ENCODE data around the gene HNRNPF. TPM values are rescaled to one million over a fixed set of nuclear protein-coding genes. Genes with fewer than 3 reads are reported as not detected.

Gene HNRNPF
- total RNA-seq, 2 experiments from 2014 or later: 379 to 383 TPM

DNA sequence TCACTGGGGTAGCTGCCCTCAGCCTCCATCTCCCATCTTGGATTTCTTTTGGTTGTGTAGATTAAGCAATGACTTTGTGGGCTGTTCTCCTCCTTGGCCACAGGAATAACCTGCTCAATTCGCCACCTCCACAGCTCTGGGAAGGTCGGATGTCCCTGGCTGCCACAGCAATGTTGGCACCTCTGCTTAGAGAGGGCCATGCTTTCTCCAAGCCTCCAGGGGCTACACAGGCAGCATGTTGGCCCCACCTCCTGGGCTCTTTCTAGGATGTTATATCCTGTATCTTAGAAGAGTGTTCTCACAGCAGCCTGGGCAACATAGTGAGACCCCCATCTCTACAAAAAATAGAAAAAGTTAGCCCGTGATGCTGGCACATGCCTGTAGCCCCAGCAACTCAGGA is 72.9 kb downstream of the HNRNPF start:
- no peaks in the 10 kb centered on the region for H3K9me3 Mint-ChIP-seq
- no peak overlapping the region for H3K4me3 Mint-ChIP-seq
- H3K4me1 Mint-ChIP-seq (ENCODE audit: low read depth): peaks cover 20% of the 10 kb centered on the region
- H3K27me3 Mint-ChIP-seq (ENCODE audit: low read depth): peaks cover 2% of the 10 kb centered on the region
- no peak overlapping the region for H3K27ac Mint-ChIP-seq
- CTCF ChIA-PET: interaction anchor here (0.6 to 1.4 kb wide), 2 partner anchors 44 to 49 kb away, joined by 4 to 6 read pairs; no protein-coding TSS in a partner anchor
- intact Hi-C loops (cut with micrococcal nuclease): no loop called here
- no peaks in the 10 kb centered on the region for H3K36me3 Mint-ChIP-seq (ENCODE audit: low read depth)
- no peak for DNase-seq

Other genes starting within 250 kb of the HNRNPF start
- gene RASGEF1A, start 142.1 kb downstream of the HNRNPF start, total RNA-seq: not detected
- gene FXYD4, start 37.5 kb downstream of the HNRNPF start, total RNA-seq: not detected
- 1 to 10 TPM; 2.3 to 2.7 TPM for gene ZNF487, start 27.9 kb upstream of the HNRNPF start, total RNA-seq
- gene ZNF239, start 165.4 kb upstream of the HNRNPF start, total RNA-seq: 1 to 10 TPM; 2.0 to 2.5 TPM
- 1 to 10 TPM; 5.2 to 5.4 TPM for gene ZNF485, start 197.3 kb upstream of the HNRNPF start, total RNA-seq
- gene ZNF32, start 239.7 kb upstream of the HNRNPF start, total RNA-seq: 10 to 100 TPM; 17.8 to 17.9 TPM

All from activated naive CD4-positive, alpha-beta T cell treated with anti-CD3 and anti-CD28 coated beads for 36 hours (primary cell).